Endothelial cell of umbilical vein (primary cell): ENCODE results near the gene ULK4. TPM values are rescaled to one million over a fixed set of nuclear protein-coding genes. Genes with fewer than 3 reads are reported as not detected.

ENCODE experiments used
- BruUV-seq: library from RNA; stranded (reverse); fragments of 400-500 nt; replicated peaks from 2 replicates; lab custom pipeline; 2021; lab: Mats Ljungman, UMichigan
- CTCF ChIA-PET: fragments of 300-600, 350-600 bp; sonication (Branson Sonifier 250); formaldehyde crosslinking; loops from one replicate; lab custom pipeline; 2021; ENCODE audit warnings: antibody characterized with exemption, inconsistent platforms; lab: Charles Lee
- POLR2A ChIA-PET: fragments of 300-600, 350-600 bp; sonication (Branson Sonifier 250); formaldehyde crosslinking; loops from one replicate; lab custom pipeline; 2021; ENCODE audit warnings: antibody characterized with exemption, inconsistent platforms; lab: Charles Lee
- DNase-seq: peaks from one replicate; pipeline ENCODE4 v3.0.0-alpha.2; 2011; ENCODE audit warnings: low read depth, low spot score
- FAIRE-seq: peaks from 2 replicates; lab custom pipeline; 2011; peaks lifted over from hg19 to GRCh38; lab: Jason Lieb, UNC
- H2AFZ ChIP-seq: 2 replicates; pipeline ENCODE4 v1.6.0; 2012; ENCODE audit warnings: low read depth, low read length, control low read depth, inconsistent platforms
- H3K27ac ChIP-seq: 2 replicates; pipeline ENCODE4 v1.5.1; 2011; ENCODE audit warnings: low read depth, mild to moderate bottlenecking, control low read depth, low read length, moderate library complexity; ENCODE audit not compliant: insufficient read depth
- H3K27me3 ChIP-seq, 2 experiments: 2 replicates each; pipeline versions ENCODE4 v1.6.0 to v1.6.1; 2011; ENCODE audit warnings: low read length in 2 of 2, mixed read lengths in 1 of 2; ENCODE audit not compliant: control insufficient read depth in 2 of 2, insufficient read depth in 2 of 2
- H3K36me3 ChIP-seq, 2 experiments: 2 replicates in 1 of 2; 3 replicates in 1 of 2; pipeline ENCODE4 v1.5.1; 2011; ENCODE audit warnings: low read length in 2 of 2, mild to moderate bottlenecking in 1 of 2, moderate library complexity in 1 of 2; ENCODE audit not compliant: control insufficient read depth in 2 of 2, insufficient read depth in 2 of 2; ENCODE audit errors: extremely low read depth in 1 of 2
- H3K4me1 ChIP-seq: 3 replicates; pipeline ENCODE4 v1.5.1; 2011; ENCODE audit warnings: mild to moderate bottlenecking, low read length; ENCODE audit not compliant: control insufficient read depth, insufficient read depth; ENCODE audit errors: extremely low read depth
- H3K4me2 ChIP-seq: 2 replicates; pipeline ENCODE4 v1.6.1; 2011; ENCODE audit warnings: low read length, control low read depth, mixed read lengths; ENCODE audit not compliant: insufficient read depth
- H3K4me3 ChIP-seq, 3 experiments: fragments of 200-600 bp in 1 of 3; sonication (generic), shearing (Covaris generic) in 1 of 3; replicated peaks in 1 of 3; 2 replicates each; pipeline ENCODE4 v1.5.1; 2011 to 2016; ENCODE audit warnings: control low read depth in 3 of 3, low read length in 3 of 3, mild to moderate bottlenecking in 2 of 3, inconsistent platforms in 1 of 3, low read depth in 1 of 3, moderate library complexity in 1 of 3; ENCODE audit not compliant: insufficient read depth in 1 of 3
- H3K79me2 ChIP-seq: 2 replicates; pipeline ENCODE4 v1.6.0; 2012; ENCODE audit warnings: low read length, inconsistent platforms; ENCODE audit not compliant: control insufficient read depth, insufficient read depth
- H3K9ac ChIP-seq: replicated peaks from 2 replicates; pipeline ENCODE3; 2011; ENCODE audit warnings: low read length, control low read depth; ENCODE audit not compliant: insufficient read depth; ENCODE audit errors: extremely low read depth
- H3K9me1 ChIP-seq: replicated peaks from 3 replicates; pipeline ENCODE4 v1.6.0; 2011; ENCODE audit warnings: mild to moderate bottlenecking, low read length; ENCODE audit not compliant: control insufficient read depth, insufficient read depth; ENCODE audit errors: extremely low read depth
- H3K9me3 ChIP-seq: replicated peaks from 2 replicates; pipeline ENCODE4 v1.5.1; 2012; ENCODE audit warnings: low read length, inconsistent platforms; ENCODE audit not compliant: control insufficient read depth, insufficient read depth
- H4K20me1 ChIP-seq: replicated peaks from 2 replicates; pipeline ENCODE3; 2011; ENCODE audit warnings: mild to moderate bottlenecking, low read length; ENCODE audit not compliant: control insufficient read depth, insufficient read depth; ENCODE audit errors: extremely low read depth
- FOS ChIP-seq: IDR thresholded peaks from 2 replicates; pipeline ENCODE4 v1.6.1; 2011; ENCODE audit warnings: mild to moderate bottlenecking, low read length, moderate library complexity, borderline replicate concordance; ENCODE audit not compliant: insufficient read depth
- GATA2 ChIP-seq: IDR thresholded peaks from 2 replicates; pipeline ENCODE4 v1.7.0; 2011; ENCODE audit warnings: low read depth, mild to moderate bottlenecking, moderate library complexity, mixed read lengths, low read length; ENCODE audit not compliant: insufficient read length, insufficient read depth
- JUN ChIP-seq: IDR thresholded peaks from 2 replicates; pipeline ENCODE4 v1.6.1; 2011; ENCODE audit warnings: borderline replicate concordance, low read depth; ENCODE audit not compliant: insufficient read length, insufficient read depth
- MYC ChIP-seq: IDR thresholded peaks from one replicate; pipeline ENCODE4 v1.6.1; 2011; ENCODE audit warnings: mild to moderate bottlenecking, low read depth, low read length
- POLR2A ChIP-seq: IDR thresholded peaks from 2 replicates; pipeline ENCODE4 v1.6.1; 2012; ENCODE audit warnings: low read depth, mild to moderate bottlenecking, control low read depth, low read length
- POLR2AphosphoS5 ChIP-seq: IDR thresholded peaks from 2 replicates; pipeline ENCODE4 v1.6.1; 2012; ENCODE audit warnings: low read depth, mild to moderate bottlenecking, control low read depth, low read length, moderate library complexity; ENCODE audit not compliant: insufficient read depth
- dilution Hi-C: fragments of 300-500 bp; cut with MboI; formaldehyde crosslinking; loops from one replicate; pipeline ENCODE4 v1.15.0; 2019; ENCODE audit warnings: low sequenced_read_pairs; ENCODE audit not compliant: extremely low pct_ligation_motif_present
- intact Hi-C: fragments of 100-400 bp; cut with micrococcal nuclease; formaldehyde crosslinking; loops from one replicate; pipeline ENCODE4 v1.10.0; 2022
- polyA plus RNA-seq, 4 experiments: library from polyadenylated mRNA; depleted of rRNA in 3 of 4; stranded (reverse) in 3 of 4; unstranded in 1 of 4; fragments of >200 nt; gene quantifications; 2 replicates each; pipeline versions ENCODE4 v1.2.1 to v1.2.3, GENCODE V29; 2011 to 2012; ENCODE audit warnings: missing spikeins in 1 of 4
- total RNA-seq: library from RNA; stranded (reverse); gene quantifications from 2 replicates; pipeline ENCODE4 v1.2.3, GENCODE V29; 2021
- TF ChIP-seq, protein P1 (sequence below): IDR thresholded peaks from 2 replicates; pipeline ENCODE4 v1.6.1; 2011; ENCODE audit not compliant: insufficient read depth, insufficient read length
- TF ChIP-seq, protein P2 (sequence below), 2 donors: IDR thresholded peaks; 1 replicate in 1 of 2; 2 replicates in 1 of 2; pipeline ENCODE4 v1.5.1; 2011; ENCODE audit warnings: low read length in 2 of 2, mild to moderate bottlenecking in 2 of 2, moderate library complexity in 2 of 2, control low read depth in 1 of 2, inconsistent platforms in 1 of 2, low read depth in 1 of 2; ENCODE audit not compliant: insufficient read depth in 1 of 2; ENCODE audit errors: extremely low read depth in 1 of 2

ULK4 gene
- total and polyA plus RNA-seq, 2 donors (not counting 3 experiments of a cell fraction or from before 2014, with no cell fraction given): 3.3 to 16.0 TPM

DNA sequence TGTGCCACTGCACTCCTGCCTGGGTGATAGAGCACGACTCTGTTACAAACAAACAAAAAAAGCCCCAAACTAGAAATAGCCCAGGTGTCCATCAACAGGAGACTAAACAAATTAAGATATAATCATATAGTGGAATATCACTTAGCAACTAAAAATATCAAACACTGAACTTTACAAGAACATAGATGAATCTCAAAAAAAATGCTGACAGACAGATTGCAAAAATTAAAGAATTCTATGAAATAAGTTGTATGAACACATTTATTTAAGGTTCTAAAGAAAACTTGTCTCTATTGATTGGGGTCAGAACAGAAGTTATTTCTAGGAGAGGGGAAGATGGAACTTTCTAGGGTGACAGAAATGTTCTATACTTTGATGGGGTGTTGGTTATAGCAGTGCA, 494.4 kb downstream of the ULK4 start:
- FAIRE-seq: no peak
- Histone ChIP-seq H3K4me3 (no peak overlapping the region), H3K4me2 (no peak overlapping the region), H3K79me2 (no peaks in the 10 kb centered on the region), H3K4me1 (no peaks in the 10 kb centered on the region), H3K9me1 (no peaks in the 10 kb centered on the region), H4K20me1 (no peaks in the 10 kb centered on the region), H3K27me3 (no peaks in the 10 kb centered on the region), H3K9ac (no peak overlapping the region), H3K27ac (no peak overlapping the region), H3K9me3 (no peaks in the 10 kb centered on the region), H2AFZ (no peak overlapping the region), H3K36me3 (no peaks in the 10 kb centered on the region)
- TF ChIP-seq, protein P1, sequence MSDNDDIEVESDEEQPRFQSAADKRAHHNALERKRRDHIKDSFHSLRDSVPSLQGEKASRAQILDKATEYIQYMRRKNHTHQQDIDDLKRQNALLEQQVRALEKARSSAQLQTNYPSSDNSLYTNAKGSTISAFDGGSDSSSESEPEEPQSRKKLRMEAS: no peak
- DNase-seq: no peak
- intact Hi-C loops: no loop called here
- ChIA-PET POLR2A (no interaction called here), CTCF (no interaction called here)
- BruUV-seq: no TSS peak
- dilution Hi-C loops: no loop called here

DNA sequence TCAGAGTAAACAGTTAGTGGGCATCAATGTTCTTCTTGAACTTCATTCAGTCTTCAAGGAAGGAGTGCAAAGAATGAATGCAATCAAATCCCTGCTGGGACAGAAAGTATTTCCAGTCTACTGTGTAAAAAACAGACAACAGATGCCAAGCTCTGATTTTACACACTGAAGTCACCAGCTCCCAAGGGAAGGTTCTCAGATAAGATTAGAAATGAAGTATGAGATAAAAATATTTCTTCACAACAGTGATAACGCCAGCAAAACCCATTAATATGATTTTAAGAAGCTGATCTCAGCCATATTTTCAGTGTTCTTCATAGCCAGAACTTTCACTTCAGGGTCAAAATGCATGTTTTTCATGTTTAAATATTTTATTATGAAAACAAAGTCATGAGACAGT, 497.0 kb downstream of the ULK4 start:
- no peaks in the 10 kb centered on the region for H3K9me1 ChIP-seq
- ChIA-PET POLR2A (no interaction called here), CTCF (no interaction called here)
- dilution Hi-C loops: no loop called here
- no peaks in the 10 kb centered on the region for H3K79me2 ChIP-seq
- H4K20me1 ChIP-seq: no peaks in the 10 kb centered on the region
- no peaks in the 10 kb centered on the region for H3K27me3 ChIP-seq
- H3K36me3 ChIP-seq: no peaks in the 10 kb centered on the region
- H3K4me3 ChIP-seq: no peak overlapping the region
- H3K9ac ChIP-seq: no peak overlapping the region
- no peak overlapping the region for H3K27ac ChIP-seq
- no peak overlapping the region for H3K4me2 ChIP-seq
- BruUV-seq: no TSS peak
- FAIRE-seq (no peak), DNase-seq (no peak)
- H3K9me3 ChIP-seq: no peaks in the 10 kb centered on the region
- no peaks in the 10 kb centered on the region for H3K4me1 ChIP-seq
- TF ChIP-seq JUN (no peak), POLR2AphosphoS5 (no peak), POLR2A (no peak), GATA2 (no peak), FOS (no peak), MYC (no peak)
- TF ChIP-seq, protein P1: no peak
- TF ChIP-seq, protein P2, sequence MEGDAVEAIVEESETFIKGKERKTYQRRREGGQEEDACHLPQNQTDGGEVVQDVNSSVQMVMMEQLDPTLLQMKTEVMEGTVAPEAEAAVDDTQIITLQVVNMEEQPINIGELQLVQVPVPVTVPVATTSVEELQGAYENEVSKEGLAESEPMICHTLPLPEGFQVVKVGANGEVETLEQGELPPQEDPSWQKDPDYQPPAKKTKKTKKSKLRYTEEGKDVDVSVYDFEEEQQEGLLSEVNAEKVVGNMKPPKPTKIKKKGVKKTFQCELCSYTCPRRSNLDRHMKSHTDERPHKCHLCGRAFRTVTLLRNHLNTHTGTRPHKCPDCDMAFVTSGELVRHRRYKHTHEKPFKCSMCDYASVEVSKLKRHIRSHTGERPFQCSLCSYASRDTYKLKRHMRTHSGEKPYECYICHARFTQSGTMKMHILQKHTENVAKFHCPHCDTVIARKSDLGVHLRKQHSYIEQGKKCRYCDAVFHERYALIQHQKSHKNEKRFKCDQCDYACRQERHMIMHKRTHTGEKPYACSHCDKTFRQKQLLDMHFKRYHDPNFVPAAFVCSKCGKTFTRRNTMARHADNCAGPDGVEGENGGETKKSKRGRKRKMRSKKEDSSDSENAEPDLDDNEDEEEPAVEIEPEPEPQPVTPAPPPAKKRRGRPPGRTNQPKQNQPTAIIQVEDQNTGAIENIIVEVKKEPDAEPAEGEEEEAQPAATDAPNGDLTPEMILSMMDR (IDR thresholded peaks at IDR 0.05; ENCODE audit: extremely low read depth in 1 of 2, insufficient read depth in 1 of 2, low read depth in 1 of 2, low read length in 2 of 2): no peak
- intact Hi-C loops: no loop called here
- H2AFZ ChIP-seq: no peak overlapping the region
